TTC549 (cell line): ENCODE results near the gene MED14.
"Not testable (repeated sequence)": the region's sequence is repeated elsewhere in the genome, so short reads cannot be mapped to it uniquely, and the experiment has no call there.

ENCODE experiments used
- FAIRE-seq: peaks from 2 replicates; lab custom pipeline; 2012; peaks lifted over from hg19 to GRCh38; lab: Jason Lieb, UNC

Gene MED14

DNA sequence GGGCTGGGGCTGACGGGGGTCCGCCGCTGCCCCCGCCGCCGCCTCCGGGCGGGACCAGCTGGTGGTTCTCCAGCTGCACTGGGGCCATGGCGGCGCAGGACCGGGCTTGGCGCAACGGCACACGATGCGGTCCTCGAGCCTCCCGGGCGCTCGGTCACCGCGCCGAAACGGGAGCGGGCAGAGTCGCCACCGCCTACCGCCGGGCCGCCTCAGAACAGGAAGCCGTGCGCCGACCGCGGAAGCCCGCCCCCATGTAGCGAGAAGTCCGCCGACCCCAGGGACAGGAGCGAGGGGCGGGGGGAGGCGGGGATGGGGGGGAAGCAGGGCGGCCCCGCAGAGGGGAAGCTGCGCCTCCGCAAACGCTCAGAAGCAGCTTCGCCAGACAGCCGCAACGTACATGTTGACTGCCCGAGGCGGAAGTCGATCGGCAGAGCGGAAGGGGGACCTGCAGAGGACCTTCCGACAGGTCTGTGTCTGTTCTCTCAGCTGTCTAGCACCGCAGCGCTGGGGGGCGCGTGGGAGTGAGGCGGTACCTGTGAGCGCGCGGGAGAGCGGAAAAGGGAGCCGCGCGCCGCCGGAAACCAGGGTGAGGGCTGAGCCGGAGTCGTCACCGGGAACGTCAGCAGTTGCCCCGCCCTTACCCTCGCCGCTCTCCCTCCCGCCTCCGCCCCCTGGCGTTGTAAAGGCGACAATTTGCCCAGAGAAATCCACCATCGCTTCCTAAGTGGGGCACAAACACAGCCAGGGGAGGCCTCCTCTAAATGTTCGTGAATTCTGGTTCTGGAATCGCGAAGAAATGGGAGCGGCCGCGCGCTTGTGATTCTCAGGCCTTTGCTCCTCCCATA, at the start of gene MED14:
TSS of gene MED14 (minus strand) at position 218 of the 845 bp plus-strand sequence. CDS start at position 88, 130 bp downstream.
- no peak for FAIRE-seq

DNA sequence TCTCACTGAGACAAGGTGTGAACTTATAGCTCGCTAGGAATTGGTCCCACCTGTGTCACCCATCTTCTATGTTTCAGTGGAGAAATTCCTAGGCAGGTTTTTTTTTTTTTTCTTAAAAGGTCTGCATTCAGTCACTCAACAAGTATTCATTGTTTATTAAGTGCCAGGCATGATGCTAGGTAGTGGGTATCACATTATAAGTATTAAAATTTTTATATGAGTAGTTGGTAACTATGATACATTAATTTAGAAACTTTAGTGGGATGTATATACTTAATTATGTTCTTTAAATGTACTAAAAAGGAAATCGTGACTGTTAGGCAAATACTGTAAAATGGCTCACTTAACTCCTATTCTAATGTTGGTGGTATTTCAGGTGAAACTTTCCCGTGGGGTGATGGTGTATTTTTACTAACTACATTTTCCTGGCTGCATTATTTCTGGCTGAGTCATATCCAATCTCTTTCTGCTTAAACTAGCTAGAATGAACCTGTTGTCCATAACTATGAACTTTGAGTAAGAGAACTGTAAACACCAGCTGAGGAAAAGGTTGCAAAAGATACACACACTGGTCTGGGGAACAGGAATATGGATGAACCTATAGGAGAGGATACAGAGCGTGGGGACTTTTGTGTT, 49.3 kb upstream of the MED14 start:
- no peak for FAIRE-seq

DNA sequence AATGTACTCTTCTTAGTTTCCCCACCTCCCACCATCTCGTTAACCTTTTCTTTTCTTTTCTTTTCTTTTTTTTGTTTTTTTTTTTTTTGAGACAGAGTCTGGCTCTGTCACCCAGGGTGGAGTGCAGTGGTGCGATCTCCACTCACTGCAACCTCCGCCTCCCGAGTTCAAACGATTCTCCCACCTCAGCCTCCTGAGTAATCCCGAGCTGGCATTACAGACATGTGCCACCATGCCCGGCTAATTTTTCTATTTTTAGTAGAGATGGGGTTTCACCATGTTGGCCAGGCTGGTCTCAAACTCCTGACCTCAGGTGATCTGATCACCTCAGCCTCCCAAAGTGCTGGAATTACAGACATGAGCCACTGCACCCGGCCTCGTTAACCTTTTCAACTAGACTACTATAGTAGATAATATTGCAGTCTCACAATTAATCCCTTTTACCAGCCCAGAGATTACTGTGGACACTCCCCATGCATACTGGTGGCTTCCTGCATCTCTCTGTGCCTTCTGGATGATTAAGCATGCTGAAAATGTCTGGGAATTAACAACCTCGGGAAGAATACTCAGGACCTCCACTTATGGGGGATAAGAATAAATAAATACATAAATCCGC, 47.4 kb upstream of the MED14 start:
- not testable (repeated sequence) for FAIRE-seq

DNA sequence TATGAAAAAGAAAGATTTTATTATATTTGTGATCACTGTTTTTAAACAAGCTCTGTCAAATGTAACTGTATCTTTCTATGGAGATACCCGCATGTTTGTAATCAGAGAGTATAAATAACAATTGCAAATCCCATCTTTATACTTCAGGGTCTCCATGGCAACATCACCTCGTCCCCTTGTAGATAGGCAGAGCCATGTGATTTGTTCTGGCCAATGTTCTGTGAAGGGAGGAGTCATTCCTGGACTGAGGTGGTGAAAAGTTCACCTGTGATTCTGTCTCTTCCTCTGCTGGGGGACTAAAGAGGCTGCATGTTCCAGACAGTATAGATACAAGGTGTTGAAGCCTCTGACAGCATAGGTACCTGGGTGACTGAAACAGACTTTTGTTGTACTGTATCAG, 45.6 kb upstream of the MED14 start:
- no peak for FAIRE-seq

DNA sequence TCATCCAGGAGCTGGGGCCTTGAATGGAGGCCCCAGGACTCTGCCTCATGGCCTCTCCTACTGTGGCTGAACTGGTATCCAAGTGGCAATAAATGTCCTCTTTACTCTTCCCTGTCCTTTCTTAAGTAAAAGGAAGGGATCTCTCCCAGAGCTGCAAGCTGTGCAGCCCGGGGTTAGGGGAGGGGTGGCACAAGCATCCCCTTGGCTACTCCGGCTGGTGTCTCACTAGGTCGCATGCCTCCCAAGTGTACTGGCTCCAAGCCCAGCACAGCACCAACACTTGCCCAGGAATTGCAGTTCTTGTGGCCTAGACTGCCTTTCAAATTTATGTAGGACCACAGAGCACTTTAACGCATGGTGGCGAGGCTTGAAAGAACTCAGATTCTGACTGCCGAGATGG, 44.7 kb upstream of the MED14 start:
- no peak for FAIRE-seq

DNA sequence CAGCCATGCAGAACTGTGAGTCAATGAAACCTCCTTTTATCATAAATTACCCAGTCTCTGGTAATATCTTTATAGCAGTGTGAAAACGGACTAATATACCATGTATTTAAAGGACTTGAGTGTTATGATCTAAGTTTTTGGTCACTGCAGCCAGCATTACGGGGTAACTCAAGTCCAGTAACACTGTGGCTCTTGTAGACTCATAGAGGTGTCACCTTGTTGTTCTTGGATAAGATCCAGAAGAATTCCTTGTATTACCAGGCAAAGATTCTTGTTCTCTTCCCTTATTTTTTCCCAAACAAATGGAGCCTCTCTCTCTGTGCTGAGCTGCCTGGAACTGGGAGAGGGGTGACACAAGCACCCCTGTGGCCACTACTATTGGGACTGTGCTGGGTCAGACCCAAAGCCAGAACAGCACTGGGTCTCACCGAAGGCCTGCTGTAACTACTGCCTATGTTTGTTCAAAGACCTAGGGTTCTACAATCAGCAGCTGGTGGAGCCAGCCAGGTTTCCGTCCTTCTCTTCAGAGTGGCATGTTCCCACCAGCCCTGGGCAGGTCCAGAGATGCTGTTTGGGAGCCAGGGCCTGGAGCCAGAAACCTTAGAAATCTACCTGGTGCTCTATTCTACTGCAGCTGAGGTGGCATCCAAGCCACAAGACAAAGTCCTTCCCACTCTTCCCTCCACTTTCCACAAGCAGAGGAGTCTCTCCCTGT, 43.7 kb upstream of the MED14 start:
- FAIRE-seq = no peak

DNA sequence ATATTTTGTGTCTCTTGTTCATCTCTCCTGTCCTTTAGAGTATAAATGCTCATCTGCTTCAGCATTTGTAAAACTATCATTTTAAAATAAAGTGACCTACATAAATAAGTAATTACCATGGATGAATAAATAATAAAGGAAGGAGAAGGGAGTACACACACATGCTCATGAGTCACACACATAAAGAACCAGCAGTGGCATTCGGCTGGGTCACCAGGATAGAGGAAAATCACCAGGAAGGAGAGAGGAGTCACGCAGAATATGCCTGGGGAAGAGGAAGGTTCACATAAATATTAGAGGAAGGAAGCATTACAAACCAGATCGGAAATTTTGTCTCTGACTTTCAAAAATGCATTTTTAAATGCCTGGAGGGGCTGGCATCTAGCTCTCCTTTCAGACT, 38.5 kb upstream of the MED14 start:
- no peak for FAIRE-seq

DNA sequence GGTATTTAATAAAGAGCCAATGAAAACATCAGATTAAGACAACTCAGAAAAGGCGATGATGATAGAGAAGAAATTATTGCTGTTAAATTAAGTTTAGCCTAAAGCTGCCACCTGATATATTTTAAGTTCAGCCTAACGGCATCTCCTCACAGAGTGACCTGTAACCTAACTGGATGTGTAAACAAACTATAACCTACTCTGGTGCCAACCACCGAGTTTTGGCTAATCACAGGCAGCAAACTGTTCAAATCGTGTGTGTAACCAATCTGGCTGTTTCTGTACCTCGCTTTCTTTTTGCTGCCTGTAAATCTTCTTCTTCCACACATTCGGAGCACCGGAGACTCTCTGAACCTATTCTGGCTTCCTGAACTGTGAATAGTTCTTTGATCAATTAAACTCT, 37.8 kb upstream of the MED14 start:
- FAIRE-seq = no peak

DNA sequence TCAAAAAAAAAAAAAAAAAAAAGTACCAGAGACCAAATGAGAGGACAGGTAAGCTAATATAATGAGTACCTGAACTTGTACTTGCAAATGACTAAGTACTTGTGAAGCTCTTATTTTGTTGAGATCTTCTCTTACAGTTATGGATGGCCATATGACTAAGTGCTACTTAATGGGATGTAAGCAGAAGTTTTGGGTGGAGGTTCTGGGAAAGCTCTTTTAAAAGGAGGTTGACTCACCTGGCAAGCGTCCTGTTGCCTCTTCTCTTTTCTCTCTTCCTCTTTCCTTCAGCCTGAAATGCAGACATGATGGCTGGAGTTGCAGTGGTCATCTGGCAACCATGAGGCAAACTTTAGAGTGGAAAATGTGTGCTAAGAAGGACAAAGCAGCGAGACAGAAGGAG, 36.9 kb upstream of the MED14 start:
- no peak for FAIRE-seq

DNA sequence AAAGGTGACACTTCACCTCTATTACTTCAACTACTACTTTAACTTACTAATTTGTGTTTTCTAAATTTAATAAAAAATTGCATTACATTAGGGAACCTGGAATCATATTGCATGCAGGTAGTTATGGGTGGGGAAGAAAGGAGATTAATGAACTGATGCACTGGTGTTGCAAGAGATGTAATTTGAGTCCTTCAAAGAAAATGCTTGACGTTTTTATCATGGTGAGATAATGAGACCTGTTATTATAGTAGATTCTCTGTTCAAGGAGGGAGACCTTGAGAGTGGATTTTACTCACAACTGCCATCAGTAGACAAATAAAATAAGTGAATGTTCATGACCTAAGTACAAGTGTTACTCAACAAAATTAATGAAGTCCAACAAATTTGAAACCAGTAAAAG, 26.4 kb upstream of the MED14 start:
- FAIRE-seq = no peak

DNA sequence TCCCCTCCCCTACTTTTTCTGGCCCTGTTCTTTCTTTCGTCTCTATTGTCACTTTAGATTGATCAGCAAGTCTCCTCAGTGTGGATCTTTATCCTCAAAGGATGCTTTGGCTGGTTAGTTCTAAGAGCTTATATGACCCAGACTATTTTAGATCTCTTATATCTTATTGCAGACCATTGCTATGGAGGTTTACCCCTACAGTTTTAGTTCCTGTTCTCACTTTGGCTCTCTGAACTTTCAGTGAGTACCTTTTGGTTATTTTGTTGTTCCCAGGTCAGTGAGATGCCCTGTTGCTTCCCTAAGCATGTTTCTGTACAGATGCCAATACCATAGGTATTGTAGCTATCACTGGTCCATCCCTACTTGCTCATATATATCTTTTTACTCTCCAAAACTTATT, 24.0 kb upstream of the MED14 start:
- no peak for FAIRE-seq

DNA sequence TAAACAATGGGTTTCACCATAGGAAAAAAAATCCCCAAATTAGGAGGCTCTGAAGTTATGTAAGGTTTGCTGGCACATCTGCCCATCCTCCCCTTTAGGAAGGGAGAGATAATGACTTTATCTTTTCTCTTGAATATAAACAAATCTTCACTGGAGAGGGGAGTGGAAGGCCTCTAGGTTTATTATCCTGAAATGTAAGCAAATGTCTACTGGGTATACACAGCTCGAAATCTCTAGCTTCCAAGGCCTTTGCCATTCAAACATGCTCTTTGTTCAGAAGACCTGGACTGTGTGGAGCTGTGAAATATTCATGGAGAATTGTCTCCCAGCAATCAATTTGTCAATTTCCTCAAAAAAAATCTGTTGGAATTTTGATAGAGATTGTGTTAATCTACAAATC, 21.7 kb upstream of the MED14 start:
- FAIRE-seq = no peak

DNA sequence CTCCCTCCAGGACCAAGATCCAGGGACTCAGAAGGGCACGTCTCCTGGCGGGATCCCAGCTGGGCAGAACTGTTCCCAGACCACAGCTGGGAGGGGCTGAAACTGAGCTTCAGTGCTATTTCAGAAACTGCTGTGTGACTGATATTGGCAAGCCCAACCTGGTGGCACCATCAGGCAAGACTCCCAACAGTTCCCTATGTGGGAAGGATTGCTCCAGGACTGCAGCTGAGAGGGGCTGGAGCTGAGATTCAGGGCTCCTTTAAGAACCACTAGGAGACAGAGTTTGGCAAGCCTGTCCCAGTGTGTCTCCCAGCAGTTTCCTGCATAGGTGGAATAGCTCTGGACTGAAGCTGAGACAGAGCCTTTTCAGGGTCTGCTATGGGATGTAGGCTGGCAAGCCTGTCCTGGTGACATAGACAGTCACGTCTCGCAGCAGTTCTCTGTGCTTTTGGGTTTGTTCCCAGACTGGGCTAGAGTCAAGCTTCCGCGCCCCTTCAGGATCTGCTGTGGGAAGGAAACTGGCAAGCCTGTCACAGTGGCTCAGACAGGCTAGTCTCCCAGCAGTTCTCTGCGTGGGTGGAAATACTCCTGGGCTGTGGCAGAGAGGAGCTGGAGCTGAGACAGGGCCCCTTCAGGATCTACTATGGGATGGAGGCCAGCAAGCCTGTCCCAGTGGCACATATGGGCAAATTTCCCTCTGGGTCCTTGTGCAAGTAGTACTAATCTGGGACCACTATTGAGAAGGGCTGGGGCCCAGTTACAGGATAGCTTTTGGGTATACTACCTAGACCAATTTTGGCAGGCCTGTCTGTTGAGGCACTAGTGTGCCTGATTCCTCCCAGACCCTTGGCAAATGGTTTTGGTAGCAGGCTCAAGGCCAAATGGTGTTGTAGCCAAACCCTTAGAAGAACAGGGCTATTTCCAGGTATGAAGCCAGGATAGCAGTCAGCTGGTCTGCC, 20.2 kb upstream of the MED14 start:
- FAIRE-seq = no peak

DNA sequence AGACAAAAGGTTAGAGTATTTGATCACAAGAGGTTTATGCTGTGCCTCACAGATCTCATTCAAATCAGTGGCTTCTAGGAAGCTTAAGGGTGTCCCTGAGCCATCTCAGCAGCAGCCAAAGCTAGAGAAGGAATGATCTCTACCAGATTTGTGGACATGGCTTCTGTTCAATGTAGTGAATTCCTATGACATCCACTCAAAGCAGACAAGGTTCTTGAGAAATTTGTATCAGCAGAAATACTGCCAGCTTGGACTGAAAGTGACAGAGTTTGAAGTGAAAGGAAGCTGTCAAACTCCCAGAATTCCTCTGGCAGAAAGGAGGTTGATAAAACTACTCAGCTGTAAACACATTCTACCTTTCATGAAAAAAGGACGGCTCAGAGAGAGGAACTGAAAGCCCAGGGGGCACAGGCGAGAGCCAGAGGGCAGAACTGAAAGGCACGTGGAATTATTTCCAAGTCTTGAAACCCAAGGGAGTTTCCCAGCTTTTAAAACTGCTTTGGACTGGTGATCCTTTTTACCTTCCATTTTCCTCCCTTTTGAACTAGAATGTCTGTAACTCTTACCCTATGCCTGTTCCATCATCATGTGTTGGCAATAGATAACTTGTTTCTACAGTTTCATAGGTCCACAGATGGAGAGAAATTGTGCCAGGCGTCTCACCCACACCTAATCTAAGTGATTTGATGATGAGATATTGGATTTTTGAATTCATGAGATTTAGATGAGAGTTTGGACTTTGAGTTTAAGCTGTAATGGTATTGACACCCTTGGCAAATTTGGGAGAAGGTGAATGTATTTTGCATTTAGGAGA, 14.5 kb upstream of the MED14 start:
- FAIRE-seq = no peak

DNA sequence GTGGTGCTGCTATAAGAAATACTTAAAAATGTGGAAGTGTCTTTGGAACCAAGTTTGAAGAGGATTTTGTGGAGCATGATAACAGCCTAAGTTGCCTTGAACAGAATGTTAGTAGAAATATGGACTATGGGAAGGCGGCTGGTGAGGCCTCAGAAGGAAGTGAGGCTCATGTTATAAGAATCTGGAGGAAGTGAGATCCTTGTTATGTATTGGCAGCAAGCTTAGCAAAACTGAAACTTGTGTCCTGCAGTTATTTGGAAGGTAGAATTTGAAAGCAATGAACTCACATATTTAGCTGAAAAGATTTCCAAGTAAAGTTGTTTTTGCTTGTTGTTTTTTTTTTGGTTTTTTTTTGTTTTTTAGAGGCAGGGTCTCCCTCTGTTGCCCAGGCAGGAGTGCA, 13.6 kb upstream of the MED14 start:
- no peak for FAIRE-seq

DNA sequence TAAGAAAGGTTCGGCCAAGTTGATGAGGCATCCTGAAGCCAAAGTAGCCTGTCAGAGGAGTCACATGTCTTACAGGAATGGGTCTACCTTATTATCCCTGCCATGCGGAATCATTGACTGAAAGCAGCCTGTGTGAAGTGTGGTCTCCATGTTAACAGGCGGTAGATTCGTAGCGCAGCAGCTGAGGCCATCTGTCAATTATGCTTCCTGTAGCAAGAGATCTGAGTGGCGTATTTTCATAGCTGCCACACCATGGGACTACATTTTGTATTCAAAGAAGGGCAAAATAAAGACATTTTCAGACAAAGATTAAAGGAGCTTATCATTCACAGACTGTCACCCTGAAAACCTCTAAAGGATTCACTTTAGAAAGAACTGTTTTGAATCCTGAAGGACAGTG, 11.2 kb upstream of the MED14 start:
- FAIRE-seq = no peak

DNA sequence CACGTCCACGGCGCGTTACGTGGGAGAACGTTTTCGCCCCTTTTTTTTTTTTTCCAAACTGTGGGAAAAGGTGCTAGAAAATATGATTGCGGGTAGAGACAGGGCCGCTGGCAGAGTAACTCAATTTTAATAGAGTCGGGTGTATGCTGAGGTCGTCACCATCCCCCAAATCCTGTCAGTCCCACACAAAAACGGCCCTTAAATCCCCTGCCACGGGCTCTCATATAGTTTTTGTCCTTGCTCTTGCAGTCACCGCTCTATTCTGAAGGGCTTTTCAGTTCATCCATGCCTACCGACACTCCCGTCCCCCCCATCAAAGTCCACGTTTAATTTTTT, 796 bp upstream of the MED14 start:
- FAIRE-seq = no peak

DNA sequence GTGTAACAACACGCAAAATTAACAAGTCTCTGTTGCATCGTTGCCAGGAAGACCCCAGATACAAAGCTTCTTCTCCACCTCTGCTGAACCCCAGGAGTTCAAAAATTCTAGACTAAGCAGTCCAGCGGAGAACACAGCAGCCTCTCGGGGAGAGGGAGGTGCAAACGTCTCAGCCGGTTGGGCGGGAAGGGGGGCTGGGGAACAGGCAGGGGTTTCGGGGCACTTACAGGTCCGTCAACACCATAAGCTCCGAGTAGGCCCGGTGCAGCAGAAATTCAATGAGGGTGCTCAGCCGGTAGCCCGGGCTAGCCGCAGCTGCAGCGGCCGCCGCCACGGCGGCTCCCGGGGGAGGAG, 394 bp downstream of the MED14 start:
- no peak for FAIRE-seq

DNA sequence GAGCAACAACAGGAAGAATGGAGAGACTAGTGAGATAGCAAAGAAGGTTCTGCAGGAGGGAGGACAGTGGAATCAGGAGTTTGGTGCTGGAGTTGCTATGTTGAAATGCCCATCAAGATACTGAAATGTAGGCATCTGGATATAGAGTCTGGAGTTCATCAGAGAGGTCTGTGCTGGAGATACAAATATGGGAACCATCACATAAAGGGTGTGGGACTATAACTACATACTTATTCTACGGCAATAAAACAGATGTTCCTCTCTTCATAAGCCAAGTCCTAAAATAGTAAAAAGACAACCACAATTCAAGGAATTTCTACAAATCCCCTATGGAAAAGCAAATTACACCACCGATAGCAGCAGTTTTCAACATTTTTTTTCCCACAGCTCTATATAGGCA, 1.6 kb downstream of the MED14 start:
- no peak for FAIRE-seq

DNA sequence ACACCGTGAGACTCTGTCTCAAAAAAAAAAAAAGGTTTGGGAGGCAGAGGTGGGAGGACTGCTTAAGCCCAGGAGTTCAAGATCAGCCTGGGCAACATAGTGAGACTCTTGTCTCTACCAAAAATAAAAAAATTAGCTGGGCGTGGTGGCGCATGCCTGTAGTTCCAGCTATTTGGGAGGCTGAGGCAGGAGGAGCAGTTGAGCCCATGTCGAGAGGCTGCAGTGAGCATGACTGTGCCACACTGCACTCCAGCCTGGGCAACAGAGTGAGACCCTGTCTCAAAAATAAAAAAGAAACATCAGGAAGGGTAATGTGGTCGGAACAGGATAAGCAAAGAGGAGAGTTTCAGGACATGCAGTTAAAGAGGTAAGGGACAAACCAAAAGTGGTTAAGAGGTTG, 2.8 kb downstream of the MED14 start:
- FAIRE-seq = not testable (repeated sequence)
